ENCODE measurements around the gene LMAN2.
A peak's percentile ranks its signal among the peaks of the same experiment; 100 is the strongest.
"Not testable (repeated sequence)": the region's sequence is repeated elsewhere in the genome, so short reads cannot be mapped to it uniquely, and the experiment has no call there.

LMAN2 gene

GRCh38 chr5:177306674-177307543, 44.6 kb downstream of the LMAN2 start:
- H3K9me3 ChIP-seq (ENCODE audit: insufficient read depth, low read depth, low read length): no peaks in the 10 kb centered on the region
- peaks cover 17% of the 10 kb centered on the region for H3K4me1 ChIP-seq (ENCODE audit: insufficient read depth, low read length, poor library complexity, severe bottlenecking)
- H3K79me2 ChIP-seq (ENCODE audit: insufficient read depth, low read length): peaks cover 78% of the 10 kb centered on the region
- no peaks in the 10 kb centered on the region for H3K9me2 ChIP-seq (replicated peaks; ENCODE audit: low read depth, low read length)
- no peaks in the 10 kb centered on the region for H3K27me3 ChIP-seq (ENCODE audit: insufficient read depth, low read length, poor library complexity, severe bottlenecking)
- H3K4me2 ChIP-seq (ENCODE audit: low read depth, low read length, poor library complexity, severe bottlenecking): no peak overlapping the region
- no peak overlapping the region for H2AFZ ChIP-seq (ENCODE audit: low read length)
- no peaks in the 10 kb centered on the region for H3F3A ChIP-seq (ENCODE audit: low read depth)
- no peak overlapping the region for H3K4me3 ChIP-seq (ENCODE audit: low read length, poor library complexity, severe bottlenecking)
- TF ChIP-seq CTCF (conservative IDR thresholded peaks at IDR 0.05; ENCODE audit: low read length) (no peak), EZH2phosphoT487 (IDR thresholded peaks at IDR 0.05; ENCODE audit: borderline replicate concordance) (no peak)
- H4K20me1 ChIP-seq (ENCODE audit: insufficient read depth, low read length, poor library complexity, severe bottlenecking): peaks cover 23% of the 10 kb centered on the region
- no peak overlapping the region for H3K9ac ChIP-seq (ENCODE audit: low read depth, low read length, poor library complexity, severe bottlenecking)
- H3K36me3 ChIP-seq (ENCODE audit: insufficient read depth, low read length): no peaks in the 10 kb centered on the region; the same call in 1 of the 2 replicates

- H3K9me2 ChIP-seq (replicated peaks; ENCODE audit: low read depth, low read length); H3F3A ChIP-seq (ENCODE audit: low read depth); H2AFZ ChIP-seq (ENCODE audit: low read length); H3K9ac ChIP-seq (ENCODE audit: low read depth, low read length, poor library complexity, severe bottlenecking); H3K27me3 ChIP-seq (ENCODE audit: insufficient read depth, low read length, poor library complexity, severe bottlenecking); H3K4me2 ChIP-seq (ENCODE audit: low read depth, low read length, poor library complexity, severe bottlenecking); H3K36me3 ChIP-seq (ENCODE audit: insufficient read depth, low read length); H3K9me3 ChIP-seq (ENCODE audit: insufficient read depth, low read depth, low read length); H3K4me3 ChIP-seq (ENCODE audit: low read length, poor library complexity, severe bottlenecking): not testable (repeated sequence)
- Histone ChIP-seq H4K20me1 (ENCODE audit: insufficient read depth, low read length, poor library complexity, severe bottlenecking) (peaks cover 23% of the 10 kb centered on the region), H3K79me2 (ENCODE audit: insufficient read depth, low read length) (peaks cover 79% of the 10 kb centered on the region), H3K4me1 (ENCODE audit: insufficient read depth, low read length, poor library complexity, severe bottlenecking) (peaks cover 23% of the 10 kb centered on the region)
These were observed 45.3 kb downstream of the LMAN2 start for GRCh38 chr5:177306103-177306640.

- Histone ChIP-seq H3K9me2 (replicated peaks; ENCODE audit: low read depth, low read length) (no peaks in the 10 kb centered on the region), H3K9ac (ENCODE audit: low read depth, low read length, poor library complexity, severe bottlenecking) (peak overlapping the region; percentile 89), H3K36me3 (ENCODE audit: insufficient read depth, low read length) (no peaks in the 10 kb centered on the region; the same call in 1 of the 2 replicates), H3K4me3 (ENCODE audit: low read length, poor library complexity, severe bottlenecking) (peak overlapping the region; percentile 87), H3K4me1 (ENCODE audit: insufficient read depth, low read length, poor library complexity, severe bottlenecking) (peaks cover 25% of the 10 kb centered on the region), H3K4me2 (ENCODE audit: low read depth, low read length, poor library complexity, severe bottlenecking) (peak overlapping the region; percentile 81), H2AFZ (ENCODE audit: low read length) (no peak overlapping the region), H3F3A (ENCODE audit: low read depth) (no peaks in the 10 kb centered on the region), H4K20me1 (ENCODE audit: insufficient read depth, low read length, poor library complexity, severe bottlenecking) (peaks cover 15% of the 10 kb centered on the region), H3K9me3 (ENCODE audit: insufficient read depth, low read depth, low read length) (no peaks in the 10 kb centered on the region), H3K79me2 (ENCODE audit: insufficient read depth, low read length) (peaks cover 63% of the 10 kb centered on the region), H3K27me3 (ENCODE audit: insufficient read depth, low read length, poor library complexity, severe bottlenecking) (no peaks in the 10 kb centered on the region)
- no peak for TF ChIP-seq CTCF (conservative IDR thresholded peaks at IDR 0.05; ENCODE audit: low read length)
These were observed 46.9 kb downstream of the LMAN2 start for GRCh38 chr5:177304392-177305119.
